K562 (cell line): ENCODE data around the gene CEP72.

ENCODE experiments used
- CHD4 ChIP-seq: fragments of 200-600 bp; sonication (generic); IDR thresholded peaks from 3 replicates; pipeline ENCODE4 v1.6.1; 2012; ENCODE audit warnings: low read depth, mild to moderate bottlenecking, mixed read lengths, low read length, inconsistent platforms; ENCODE audit not compliant: insufficient read depth, insufficient replicate concordance, poor library complexity, severe bottlenecking
- FOXP1 ChIP-seq: sonication (generic); formaldehyde crosslinking; IDR thresholded peaks from 2 replicates; pipeline ENCODE4 v1.8.0; 2022; ENCODE audit warnings: mild to moderate bottlenecking, missing genetic modification reagents
- LARP7 ChIP-seq: fragments of 450-650 bp; IDR thresholded peaks from 2 replicates; pipeline ENCODE4 v1.6.1; 2016
- NR4A1 ChIP-seq, 2 experiments: fragments of 250-450 bp in 1 of 2; fragments of 450-650 bp in 1 of 2; sonication (Bioruptor Pico) in 1 of 2; IDR thresholded peaks; 2 replicates each; pipeline versions ENCODE4 v1.4.0 to v1.6.1; 2016 to 2020; ENCODE audit warnings: mild to moderate bottlenecking in 2 of 2, missing compliant biosample characterization in 1 of 2, missing genetic modification characterization in 1 of 2, moderate library complexity in 1 of 2
- POLR2A ChIP-seq: fragments of 450-650 bp; conservative IDR thresholded peaks from 2 replicates; pipeline ENCODE4 v1.6.1; 2016
- SMAD3 ChIP-seq: fragments of 450-650 bp; formaldehyde crosslinking; conservative IDR thresholded peaks from 2 replicates; pipeline ENCODE4 v1.4.0; 2020; ENCODE audit warnings: mild to moderate bottlenecking
- ZNF583 ChIP-seq: fragments of 250-450 bp; sonication (Bioruptor Pico); IDR thresholded peaks from 2 replicates; pipeline ENCODE4 v1.4.0; 2020
- TF ChIP-seq, protein P1 (sequence below), 2 experiments: fragments of 450-650 bp in 1 of 2; sonication (generic) in 1 of 2; formaldehyde crosslinking; conservative IDR thresholded peaks; 2 replicates each; pipeline versions ENCODE4 v1.4.0 to v1.8.1; 2020 to 2022; ENCODE audit warnings: mild to moderate bottlenecking in 1 of 2, missing genetic modification reagents in 1 of 2
- TF ChIP-seq, protein P2 (sequence below), 3 experiments: IDR thresholded peaks in 2 of 3; conservative IDR thresholded peaks in 1 of 3; 2 replicates each; pipeline ENCODE4 v1.5.1; 2011 to 2012; ENCODE audit warnings: low read length in 3 of 3, mild to moderate bottlenecking in 3 of 3, control low read depth in 2 of 3, improper control_type of control experiment in 1 of 3, inconsistent platforms in 1 of 3, low read depth in 1 of 3, mixed read lengths in 1 of 3, moderate library complexity in 1 of 3; ENCODE audit not compliant: insufficient read depth in 2 of 3

GRCh38 chr5:676699-677076, 64.5 kb downstream of the CEP72 start:
- TF ChIP-seq NR4A1 (CRISPR knock-in tag; IDR thresholded peaks at IDR 0.05) (no peak), NR4A1 (tag; IDR thresholded peaks at IDR 0.05) (no peak), POLR2A (peak; percentile 26; the same call in 1 of the 2 replicates), LARP7 (no peak), CHD4 (no peak), SMAD3 (CRISPR knock-in tag) (no peak), ZNF583 (CRISPR knock-in tag) (no peak), FOXP1 (CRISPR knock-in tag) (no peak)
- TF ChIP-seq, protein P1, sequence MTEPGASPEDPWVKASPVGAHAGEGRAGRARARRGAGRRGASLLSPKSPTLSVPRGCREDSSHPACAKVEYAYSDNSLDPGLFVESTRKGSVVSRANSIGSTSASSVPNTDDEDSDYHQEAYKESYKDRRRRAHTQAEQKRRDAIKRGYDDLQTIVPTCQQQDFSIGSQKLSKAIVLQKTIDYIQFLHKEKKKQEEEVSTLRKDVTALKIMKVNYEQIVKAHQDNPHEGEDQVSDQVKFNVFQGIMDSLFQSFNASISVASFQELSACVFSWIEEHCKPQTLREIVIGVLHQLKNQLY (CRISPR knock-in tag; conservative IDR thresholded peaks at IDR 0.05): no peak
- TF ChIP-seq, protein P2, sequence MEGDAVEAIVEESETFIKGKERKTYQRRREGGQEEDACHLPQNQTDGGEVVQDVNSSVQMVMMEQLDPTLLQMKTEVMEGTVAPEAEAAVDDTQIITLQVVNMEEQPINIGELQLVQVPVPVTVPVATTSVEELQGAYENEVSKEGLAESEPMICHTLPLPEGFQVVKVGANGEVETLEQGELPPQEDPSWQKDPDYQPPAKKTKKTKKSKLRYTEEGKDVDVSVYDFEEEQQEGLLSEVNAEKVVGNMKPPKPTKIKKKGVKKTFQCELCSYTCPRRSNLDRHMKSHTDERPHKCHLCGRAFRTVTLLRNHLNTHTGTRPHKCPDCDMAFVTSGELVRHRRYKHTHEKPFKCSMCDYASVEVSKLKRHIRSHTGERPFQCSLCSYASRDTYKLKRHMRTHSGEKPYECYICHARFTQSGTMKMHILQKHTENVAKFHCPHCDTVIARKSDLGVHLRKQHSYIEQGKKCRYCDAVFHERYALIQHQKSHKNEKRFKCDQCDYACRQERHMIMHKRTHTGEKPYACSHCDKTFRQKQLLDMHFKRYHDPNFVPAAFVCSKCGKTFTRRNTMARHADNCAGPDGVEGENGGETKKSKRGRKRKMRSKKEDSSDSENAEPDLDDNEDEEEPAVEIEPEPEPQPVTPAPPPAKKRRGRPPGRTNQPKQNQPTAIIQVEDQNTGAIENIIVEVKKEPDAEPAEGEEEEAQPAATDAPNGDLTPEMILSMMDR (IDR thresholded peaks at IDR 0.05 in 2 of 3, conservative IDR thresholded peaks at IDR 0.05 in 1 of 3; ENCODE audit: insufficient read depth in 2 of 3, low read depth in 1 of 3, low read length in 3 of 3): no peak
